ENCODE results near the gene SHD.

GRCh38 chr19:4319067-4319718, 40.1 kb downstream of the SHD start:
- TF ChIP-seq CTCF (IDR thresholded peaks at IDR 0.05) (no peak), POLR2A (IDR thresholded peaks at IDR 0.05) (no peak)
